ENCODE measurements around the gene NEB. TPM values are rescaled to one million over a fixed set of nuclear protein-coding genes. Genes with fewer than 3 reads are reported as not detected.

The NEB gene
- polyA plus RNA-seq, 1 of the 3 experiments (the other 2 are of a cell fraction): 0.02 TPM

DNA sequence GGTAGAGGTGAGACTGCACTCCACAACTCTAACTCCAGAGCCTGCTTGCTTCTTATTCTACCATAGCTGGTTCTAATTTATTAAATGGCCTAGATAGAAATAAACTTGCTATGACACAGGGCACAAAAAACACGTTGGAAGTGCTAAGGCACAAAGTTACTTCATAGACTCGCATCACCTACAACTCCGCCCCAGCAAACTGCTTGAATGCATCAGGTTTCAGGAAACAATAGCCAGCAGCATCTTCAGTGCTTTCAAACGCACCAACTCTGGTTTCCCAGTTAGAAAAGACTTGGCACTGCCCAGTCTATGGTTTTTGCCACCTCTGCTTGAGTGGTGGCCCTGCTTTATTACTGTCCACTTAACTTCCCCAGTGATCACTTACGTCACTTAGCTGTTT is 182.0 kb downstream of the NEB start:
- Histone ChIP-seq H3K79me2 (ENCODE audit: insufficient read depth) (no peaks in the 10 kb centered on the region), H3K9ac (no peak overlapping the region), H3K27ac (ENCODE audit: low read depth in 2 of 2, low read length in 1 of 2) (no peak overlapping the region), H3K9me3 (no peaks in the 10 kb centered on the region), H3F3A (replicated peaks; ENCODE audit: insufficient read depth) (no peaks in the 10 kb centered on the region), H3K27me3 (ENCODE audit: insufficient read depth) (no peaks in the 10 kb centered on the region), H3K4me3 (ENCODE audit: low read depth in 2 of 2, low read length in 1 of 2) (no peak overlapping the region), H3K4me1 (ENCODE audit: control insufficient read depth in 1 of 2, insufficient read depth in 2 of 2, low read depth in 1 of 2, low read length in 1 of 2) (no peaks in the 10 kb centered on the region), H2AFZ (ENCODE audit: low read depth) (no peak overlapping the region), H3K4me2 (no peak overlapping the region), H4K20me1 (ENCODE audit: insufficient read depth) (no peaks in the 10 kb centered on the region), H3K9me2 (no peaks in the 10 kb centered on the region), H3K36me3 (replicated peaks in 1 of 2; ENCODE audit: control insufficient read depth in 1 of 2, insufficient read depth in 2 of 2, low read length in 1 of 2) (no peaks in the 10 kb centered on the region)
- WGBS (ENCODE audit: low lambda C conversion rate): 61% methylated on average over 5 of the region's 5 CpGs
- CTCF ChIA-PET: no interaction called here
- POLR2A ChIA-PET: no interaction called here
- no peak for DNase-seq
- TF ChIP-seq USF1 (IDR thresholded peaks at IDR 0.05; ENCODE audit: borderline replicate concordance, low read depth) (no peak), RCOR1 (IDR thresholded peaks at IDR 0.05; ENCODE audit: low read length) (no peak), GATA2 (CRISPR knock-in tag; IDR thresholded peaks at IDR 0.05) (no peak), RXRA (IDR thresholded peaks at IDR 0.05; ENCODE audit: borderline replicate concordance, low read depth) (no peak)
- TF ChIP-seq, protein P1, sequence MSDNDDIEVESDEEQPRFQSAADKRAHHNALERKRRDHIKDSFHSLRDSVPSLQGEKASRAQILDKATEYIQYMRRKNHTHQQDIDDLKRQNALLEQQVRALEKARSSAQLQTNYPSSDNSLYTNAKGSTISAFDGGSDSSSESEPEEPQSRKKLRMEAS (IDR thresholded peaks at IDR 0.05; ENCODE audit: low read depth): no peak
- TF ChIP-seq, protein P2, sequence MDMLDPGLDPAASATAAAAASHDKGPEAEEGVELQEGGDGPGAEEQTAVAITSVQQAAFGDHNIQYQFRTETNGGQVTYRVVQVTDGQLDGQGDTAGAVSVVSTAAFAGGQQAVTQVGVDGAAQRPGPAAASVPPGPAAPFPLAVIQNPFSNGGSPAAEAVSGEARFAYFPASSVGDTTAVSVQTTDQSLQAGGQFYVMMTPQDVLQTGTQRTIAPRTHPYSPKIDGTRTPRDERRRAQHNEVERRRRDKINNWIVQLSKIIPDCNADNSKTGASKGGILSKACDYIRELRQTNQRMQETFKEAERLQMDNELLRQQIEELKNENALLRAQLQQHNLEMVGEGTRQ (IDR thresholded peaks at IDR 0.05; ENCODE audit: borderline replicate concordance, low read depth, low read length): no peak

DNA sequence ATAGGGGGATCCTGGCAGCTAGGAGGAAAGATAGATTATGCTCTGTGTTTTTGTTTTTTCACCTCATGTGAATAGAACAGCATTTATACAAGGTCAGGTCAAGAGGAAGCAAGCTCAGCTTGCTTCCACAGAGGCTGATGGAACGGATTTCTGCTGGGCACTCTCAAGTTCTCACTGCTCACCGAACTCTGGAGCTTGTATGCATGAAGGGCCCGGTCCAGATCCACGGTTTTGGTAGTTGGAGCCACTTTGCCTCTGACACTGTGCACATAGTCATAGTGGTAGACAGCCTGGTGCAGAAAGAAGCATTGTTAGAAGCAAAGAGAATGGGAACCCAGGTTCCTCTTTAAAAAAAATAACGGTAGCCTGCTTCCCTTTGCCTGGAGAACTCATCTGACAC is 182.7 kb downstream of the NEB start:
- no peak for DNase-seq
- no peak overlapping the region for H3K9ac ChIP-seq
- no peak overlapping the region for H3K27ac ChIP-seq (ENCODE audit: low read depth in 2 of 2, low read length in 1 of 2)
- TF ChIP-seq POLR2AphosphoS5 (IDR thresholded peaks at IDR 0.05; ENCODE audit: low read depth, low read length): no peak
- TF ChIP-seq MEF2A (IDR thresholded peaks at IDR 0.05; ENCODE audit: borderline replicate concordance, low read depth): no peak
- TF ChIP-seq, protein P3, sequence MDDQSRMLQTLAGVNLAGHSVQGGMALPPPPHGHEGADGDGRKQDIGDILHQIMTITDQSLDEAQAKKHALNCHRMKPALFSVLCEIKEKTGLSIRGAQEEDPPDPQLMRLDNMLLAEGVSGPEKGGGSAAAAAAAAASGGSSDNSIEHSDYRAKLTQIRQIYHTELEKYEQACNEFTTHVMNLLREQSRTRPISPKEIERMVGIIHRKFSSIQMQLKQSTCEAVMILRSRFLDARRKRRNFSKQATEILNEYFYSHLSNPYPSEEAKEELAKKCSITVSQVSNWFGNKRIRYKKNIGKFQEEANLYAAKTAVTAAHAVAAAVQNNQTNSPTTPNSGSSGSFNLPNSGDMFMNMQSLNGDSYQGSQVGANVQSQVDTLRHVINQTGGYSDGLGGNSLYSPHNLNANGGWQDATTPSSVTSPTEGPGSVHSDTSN (IDR thresholded peaks at IDR 0.05): no peak
- no peak for TF ChIP-seq RFX5 (IDR thresholded peaks at IDR 0.05; ENCODE audit: low read length)
- TF ChIP-seq TAF1 (IDR thresholded peaks at IDR 0.05; ENCODE audit: borderline replicate concordance, low read depth, low read length): no peak
- TF ChIP-seq RAD21 (IDR thresholded peaks at IDR 0.05; ENCODE audit: low read length): no peak
- TF ChIP-seq YY1 (IDR thresholded peaks at IDR 0.05; ENCODE audit: low read depth): no peak
- TF ChIP-seq ELF1 (IDR thresholded peaks at IDR 0.05): no peak
- no peak for TF ChIP-seq FOSL2 (IDR thresholded peaks at IDR 0.05; ENCODE audit: borderline replicate concordance, low read depth)
- TF ChIP-seq TEAD4 (IDR thresholded peaks at IDR 0.05; ENCODE audit: borderline replicate concordance, insufficient read depth): no peak
- TF ChIP-seq GABPA (IDR thresholded peaks at IDR 0.05; ENCODE audit: low read depth): no peak
- no peak for TF ChIP-seq FOXM1 (IDR thresholded peaks at IDR 0.05; ENCODE audit: low read depth)
- no peak for TF ChIP-seq GATA2 (CRISPR knock-in tag; IDR thresholded peaks at IDR 0.05)
- TF ChIP-seq NRF1 (IDR thresholded peaks at IDR 0.05; ENCODE audit: low read depth, low read length): no peak
- H3K36me3 ChIP-seq (replicated peaks in 1 of 2; ENCODE audit: control insufficient read depth in 1 of 2, insufficient read depth in 2 of 2, low read length in 1 of 2): no peaks in the 10 kb centered on the region
- H3K4me1 ChIP-seq (ENCODE audit: control insufficient read depth in 1 of 2, insufficient read depth in 2 of 2, low read depth in 1 of 2, low read length in 1 of 2): no peaks in the 10 kb centered on the region
- no peak overlapping the region for H3K4me3 ChIP-seq (ENCODE audit: low read depth in 2 of 2, low read length in 1 of 2)
- no peak overlapping the region for H2AFZ ChIP-seq (ENCODE audit: low read depth)
- H3K27me3 ChIP-seq (ENCODE audit: insufficient read depth): no peaks in the 10 kb centered on the region
- H4K20me1 ChIP-seq (ENCODE audit: insufficient read depth): no peaks in the 10 kb centered on the region
- H3K9me3 ChIP-seq: no peaks in the 10 kb centered on the region
- WGBS (ENCODE audit: low lambda C conversion rate): 56% methylated on average over 5 of the region's 5 CpGs
- ChIA-PET CTCF (no interaction called here), POLR2A (no interaction called here)
- no peak overlapping the region for H3K4me2 ChIP-seq
- H3K79me2 ChIP-seq (ENCODE audit: insufficient read depth): no peaks in the 10 kb centered on the region
- no peaks in the 10 kb centered on the region for H3K9me2 ChIP-seq
- no peaks in the 10 kb centered on the region for H3F3A ChIP-seq (replicated peaks; ENCODE audit: insufficient read depth)

All from SK-N-SH (cell line).